ENCODE data around the gene RENBP.

RENBP gene

DNA sequence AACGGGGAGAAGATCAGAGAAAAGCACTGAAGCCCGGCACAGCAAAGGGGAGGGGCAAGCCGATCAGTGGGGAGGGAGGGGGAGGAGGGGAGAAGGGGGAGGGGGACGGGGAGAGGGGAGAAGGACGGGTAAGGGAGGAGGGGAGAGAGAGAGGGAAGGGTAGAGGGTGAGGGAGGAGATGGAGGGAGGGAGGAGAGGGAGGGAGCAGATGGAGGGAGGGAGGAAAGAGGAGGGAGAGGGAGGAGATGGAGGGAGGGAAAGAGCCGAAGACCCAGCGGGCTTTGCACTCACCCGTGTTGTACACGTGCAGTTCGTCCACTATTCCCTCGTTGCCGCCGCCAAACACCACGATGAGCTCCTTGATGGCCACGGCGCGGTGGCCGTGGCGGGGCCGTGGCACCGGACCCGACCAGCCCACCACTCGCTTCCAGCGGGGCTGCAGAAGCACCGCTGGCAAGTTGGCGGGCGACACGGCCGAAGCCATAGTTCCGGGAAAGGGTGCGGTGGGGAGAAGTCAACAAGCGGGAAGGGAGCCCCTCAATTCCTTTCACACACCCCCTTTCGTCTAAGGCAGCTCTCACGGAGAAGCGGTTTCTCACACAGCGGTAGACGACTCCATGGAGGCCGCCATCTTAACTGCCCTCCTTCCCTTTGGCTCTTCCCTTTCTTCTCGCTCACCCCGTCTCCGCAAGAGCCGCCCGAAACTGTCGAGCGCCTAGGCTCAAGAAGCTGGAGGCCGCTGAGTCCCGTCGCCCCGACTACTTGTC is 26.1 kb upstream of the RENBP start:
- DNase-seq (ENCODE audit: low read depth) = no peak

DNA sequence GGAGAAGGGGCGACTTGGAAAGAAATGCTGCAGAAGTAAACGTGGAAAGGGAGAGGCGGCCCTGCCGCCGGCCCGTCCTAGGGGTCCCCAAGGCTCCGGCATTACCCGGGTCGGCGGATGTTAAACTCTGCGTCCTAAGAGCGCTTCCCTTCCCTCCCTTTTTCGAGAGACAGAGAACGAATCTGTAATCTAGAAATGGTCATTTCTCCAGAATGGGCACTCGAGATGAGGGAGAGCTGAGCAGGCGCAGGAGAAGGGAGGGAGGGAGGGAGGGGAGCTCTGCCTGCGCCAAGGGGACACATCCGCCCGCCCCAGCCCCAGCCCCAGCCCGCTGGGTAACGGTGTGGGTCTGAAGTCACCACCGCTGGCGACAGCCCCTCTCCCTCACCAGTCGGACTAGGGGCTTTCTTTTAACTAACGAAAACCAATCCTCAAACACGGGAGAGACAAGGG is 25.5 kb upstream of the RENBP start:
- no peak for DNase-seq (ENCODE audit: low read depth)

DNA sequence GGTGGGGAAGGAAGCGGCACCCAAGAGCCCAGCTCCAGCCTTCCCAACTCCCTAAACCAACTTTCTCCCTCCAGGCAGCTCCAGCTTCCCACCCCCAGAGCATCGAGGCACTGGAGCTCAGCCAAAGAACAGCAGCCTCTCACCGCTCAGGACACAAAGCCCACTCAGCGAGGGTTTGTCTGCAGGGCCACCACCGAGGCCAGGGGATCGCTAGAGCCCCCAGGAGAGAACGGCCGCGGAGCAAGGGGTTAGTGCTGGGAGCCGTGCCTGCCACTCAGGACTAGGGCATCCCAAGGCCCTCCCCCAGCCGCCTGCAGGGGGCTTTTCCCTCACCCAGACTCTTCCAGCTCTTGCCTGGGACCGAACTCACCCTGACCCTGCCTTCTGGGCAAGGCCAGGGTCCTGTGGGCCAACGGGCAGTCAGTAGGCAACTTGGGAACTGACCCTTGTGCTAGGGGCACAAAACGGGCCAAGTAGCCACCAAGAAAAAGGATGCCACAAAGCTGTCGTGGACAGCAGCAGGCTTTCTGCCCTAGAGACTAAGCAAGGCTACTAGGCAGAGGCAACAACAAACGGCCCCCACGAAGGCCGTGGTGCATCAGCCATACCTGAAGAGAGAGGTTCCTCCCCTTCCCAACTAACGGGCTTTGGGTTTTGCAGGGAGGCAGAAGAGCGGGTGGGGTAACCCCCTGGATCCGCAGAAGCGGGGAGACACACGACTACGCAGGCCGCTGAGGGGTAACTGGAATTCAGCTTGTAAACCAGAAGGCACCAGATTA is 24.9 kb upstream of the RENBP start:
- DNase-seq (ENCODE audit: low read depth) = no peak

DNA sequence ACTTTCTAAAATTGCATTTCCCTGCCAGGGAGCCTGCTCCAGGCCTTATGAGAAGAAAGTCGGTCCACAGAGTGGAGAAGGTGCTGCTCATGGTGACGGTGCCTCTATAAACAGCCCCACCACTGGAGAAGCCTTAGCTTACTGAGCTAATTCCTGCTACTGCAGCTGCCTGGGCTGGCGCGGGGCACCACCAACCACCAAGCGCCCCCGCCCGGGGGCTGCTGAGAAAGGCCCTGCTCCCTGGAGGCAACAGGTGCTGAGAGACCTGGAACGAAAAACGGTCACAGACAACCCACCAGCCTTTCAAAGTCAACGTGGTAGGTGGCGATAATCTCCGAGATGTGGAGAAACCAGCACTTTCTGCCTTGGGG is 24.3 kb upstream of the RENBP start:
- no peak for DNase-seq (ENCODE audit: low read depth)

DNA sequence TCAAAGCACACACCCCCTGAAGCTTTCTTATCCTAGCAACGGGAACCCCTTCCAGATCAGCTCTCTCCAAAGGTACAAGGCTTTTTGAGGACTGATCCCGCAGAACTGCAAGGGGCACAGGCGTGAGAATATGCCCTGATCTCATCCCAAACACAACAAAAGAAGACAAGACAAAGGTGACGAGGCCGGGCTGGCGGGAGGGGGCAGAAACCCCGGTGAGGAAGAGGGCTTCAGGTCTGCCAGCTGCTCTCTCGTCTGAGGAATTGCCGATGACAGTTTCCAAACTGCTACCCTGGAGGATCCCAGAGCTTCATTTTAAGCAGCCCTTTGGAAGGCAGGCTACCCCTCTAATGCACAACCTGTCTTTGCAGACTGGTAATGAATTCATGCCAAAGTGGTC is 23.8 kb upstream of the RENBP start:
- no peak for DNase-seq (ENCODE audit: low read depth)

GRCh38 chrX:153967536-153968224 is 23.2 kb upstream of the RENBP start:
- DNase-seq (ENCODE audit: low read depth) = no peak

DNA sequence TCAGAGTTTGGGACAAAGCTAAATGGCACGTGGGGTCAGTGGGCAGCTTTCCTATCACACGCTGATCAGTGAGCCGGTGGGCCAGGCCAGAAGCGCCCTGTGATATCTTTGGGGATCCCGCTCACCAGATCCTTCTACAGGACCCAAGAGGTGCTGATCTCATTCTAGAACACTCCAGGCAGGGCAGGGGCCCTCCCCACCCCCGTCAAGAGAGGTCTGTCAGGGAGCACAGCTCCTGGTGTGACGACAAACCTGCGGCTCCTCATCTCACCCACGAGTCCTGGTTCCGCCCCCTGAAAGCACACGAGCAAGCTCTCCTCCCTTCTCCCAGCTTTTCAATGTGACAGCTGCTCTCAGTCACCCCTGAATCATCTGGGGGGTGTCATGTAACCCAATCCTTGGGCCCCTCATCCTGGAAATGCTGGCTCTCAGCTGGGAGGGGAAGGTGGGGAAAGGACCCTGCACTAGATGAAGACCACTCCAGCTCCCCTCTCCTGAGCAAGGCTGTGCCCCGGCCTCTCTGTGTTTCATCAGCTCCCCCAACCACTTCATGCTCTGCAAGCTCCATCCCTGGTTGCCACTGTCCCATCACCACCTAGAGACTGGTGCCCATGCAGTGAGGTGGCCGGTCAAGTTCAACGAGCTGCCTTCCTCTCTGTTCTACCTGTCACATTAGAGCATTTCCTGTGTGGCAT is 22.5 kb upstream of the RENBP start:
- no peak for DNase-seq (ENCODE audit: low read depth)

DNA sequence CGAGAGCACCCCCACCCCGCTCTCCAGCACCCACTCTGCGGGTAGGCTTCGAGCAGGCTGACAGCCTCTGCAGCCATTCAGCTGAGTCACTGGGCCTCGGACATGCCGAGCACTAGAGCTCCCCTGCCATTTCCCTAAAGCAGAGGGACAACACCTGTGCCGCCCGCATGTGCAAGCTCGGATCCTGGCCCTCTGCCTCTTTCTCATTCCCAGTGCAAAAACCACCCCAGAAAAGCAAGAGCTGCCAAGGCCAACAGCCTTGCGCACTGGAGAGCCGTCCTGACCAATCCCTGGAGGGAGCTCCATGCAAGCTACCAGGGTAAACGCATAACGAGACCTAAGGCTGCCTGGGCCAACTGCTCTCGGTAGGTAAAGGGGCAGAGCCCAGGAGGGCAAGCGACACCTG is 21.8 kb upstream of the RENBP start:
- DNase-seq (ENCODE audit: low read depth) = no peak

GRCh38 chrX:153965406-153965805 is 21.0 kb upstream of the RENBP start:
- DNase-seq (ENCODE audit: low read depth) = no peak

DNA sequence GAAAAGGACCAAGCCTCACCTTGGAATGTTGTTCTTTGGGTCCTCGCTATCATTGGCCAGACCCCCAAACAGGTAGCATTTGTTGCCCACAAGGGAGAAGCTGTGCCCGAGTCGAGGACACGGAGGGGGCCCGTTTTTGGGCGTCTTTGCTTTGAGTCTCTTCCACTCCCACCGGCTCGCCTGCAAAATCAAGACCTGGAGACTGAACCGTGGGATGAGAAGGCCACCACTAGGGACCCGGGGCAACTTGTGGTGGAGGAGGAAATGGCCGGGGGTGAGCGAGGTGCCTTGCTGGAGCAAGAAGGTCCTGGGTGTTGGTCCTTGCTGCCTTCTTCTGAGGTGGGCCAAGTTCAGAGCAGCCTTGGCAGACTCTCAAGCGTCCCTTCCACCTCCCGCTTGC is 19.7 kb upstream of the RENBP start:
- DNase-seq (ENCODE audit: low read depth) = no peak

DNA sequence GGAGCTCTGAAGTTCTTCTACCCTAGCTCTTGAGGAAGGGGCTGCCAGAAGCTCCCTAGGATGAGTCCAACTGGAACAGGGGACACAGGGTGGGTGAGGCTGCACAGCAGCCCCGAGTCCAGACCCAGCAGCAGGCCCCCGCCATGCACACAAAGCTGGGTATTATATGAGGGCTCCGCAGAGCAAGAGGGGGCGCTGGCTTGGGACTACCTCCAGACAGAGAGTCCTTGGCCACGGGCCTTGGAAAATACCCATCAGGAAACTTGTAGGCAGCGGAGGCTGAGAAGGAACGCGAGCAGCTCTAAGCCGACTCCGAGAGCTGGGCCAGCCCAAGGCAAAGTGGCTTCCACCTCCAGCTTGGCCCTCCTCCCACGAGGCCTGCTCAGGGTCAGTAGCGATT is 19.1 kb upstream of the RENBP start:
- DNase-seq (ENCODE audit: low read depth) = no peak

DNA sequence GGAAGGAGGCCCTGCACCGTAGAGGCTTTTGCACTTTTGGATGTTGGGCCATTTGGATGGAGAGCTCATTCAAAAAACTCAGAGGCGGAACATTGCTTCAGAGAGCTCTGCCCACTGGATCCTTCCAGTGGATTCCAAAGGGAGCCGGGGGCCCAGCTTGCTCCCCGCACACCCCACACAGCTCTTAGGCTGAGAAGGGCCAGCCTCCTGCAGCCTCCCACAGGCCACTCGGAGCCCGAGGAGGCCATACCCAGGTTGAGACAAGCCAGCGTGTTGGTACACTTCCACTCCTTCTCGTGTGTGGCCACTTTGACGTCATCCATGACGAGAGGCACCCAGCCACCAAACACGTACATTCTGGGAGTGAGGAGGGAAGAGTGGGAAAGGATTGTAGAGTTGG is 16.8 kb upstream of the RENBP start:
- DNase-seq (ENCODE audit: low read depth) = no peak

DNA sequence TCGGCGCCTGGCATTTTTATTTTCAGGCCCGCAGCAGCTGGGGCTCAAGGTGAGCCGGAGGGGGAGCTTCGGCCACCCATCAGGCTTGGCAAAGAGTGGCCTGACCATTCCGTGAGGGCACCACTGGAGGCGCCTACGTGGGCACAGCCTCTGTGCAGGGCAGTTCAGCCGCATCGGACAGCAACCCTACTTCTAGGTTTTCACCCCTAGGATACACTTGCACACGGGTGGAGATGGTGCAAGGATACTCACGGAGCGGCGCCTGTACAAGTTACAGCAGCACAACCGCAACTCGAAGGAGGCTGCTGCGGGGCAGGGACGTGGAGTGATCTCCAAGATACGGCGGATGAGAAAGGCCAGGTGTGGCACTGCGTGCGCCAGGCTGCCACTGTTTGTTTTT is 16.3 kb upstream of the RENBP start:
- no peak for DNase-seq (ENCODE audit: low read depth)

DNA sequence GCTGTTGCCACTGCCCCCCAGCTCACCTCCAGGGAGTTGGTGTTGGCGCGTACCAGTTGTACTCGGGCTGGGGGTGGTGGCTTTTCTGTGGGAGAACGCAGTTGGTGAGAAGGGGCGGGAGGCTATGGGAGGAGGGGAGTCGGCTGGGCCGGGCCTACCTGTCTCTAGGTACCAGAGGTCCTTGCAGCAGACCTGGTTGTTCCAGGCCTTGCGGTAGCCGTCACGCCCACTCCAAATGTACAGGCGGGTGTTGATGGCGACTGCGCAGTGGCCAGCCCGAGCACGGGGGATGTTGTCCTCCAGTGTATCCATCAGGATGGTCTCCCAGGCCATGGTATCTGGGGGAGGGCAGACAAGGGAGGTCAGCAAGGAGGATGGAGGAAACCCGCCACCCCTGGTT is 15.6 kb upstream of the RENBP start:
- no peak for DNase-seq (ENCODE audit: low read depth)

DNA sequence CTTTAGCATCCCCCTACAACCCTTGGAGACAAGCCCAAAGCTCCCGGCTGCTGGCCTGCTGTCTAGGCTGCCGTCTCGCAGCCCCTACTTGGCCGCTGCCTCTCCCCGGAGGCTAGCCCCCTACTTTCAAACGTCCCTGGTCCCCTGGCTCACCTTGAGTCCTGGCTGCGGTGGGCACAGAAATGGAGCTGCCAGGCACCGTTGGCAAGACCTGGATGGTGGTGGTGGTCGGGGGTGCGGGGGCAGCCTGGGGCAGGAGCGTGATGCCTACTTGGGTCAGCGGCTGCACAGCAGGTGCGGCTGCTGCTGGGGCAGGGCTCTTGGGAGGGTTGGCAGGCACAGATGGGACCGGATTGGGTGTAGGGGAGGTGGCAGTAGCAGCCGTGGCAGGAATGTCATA is 15.2 kb upstream of the RENBP start:
- DNase-seq (ENCODE audit: low read depth) = no peak

DNA sequence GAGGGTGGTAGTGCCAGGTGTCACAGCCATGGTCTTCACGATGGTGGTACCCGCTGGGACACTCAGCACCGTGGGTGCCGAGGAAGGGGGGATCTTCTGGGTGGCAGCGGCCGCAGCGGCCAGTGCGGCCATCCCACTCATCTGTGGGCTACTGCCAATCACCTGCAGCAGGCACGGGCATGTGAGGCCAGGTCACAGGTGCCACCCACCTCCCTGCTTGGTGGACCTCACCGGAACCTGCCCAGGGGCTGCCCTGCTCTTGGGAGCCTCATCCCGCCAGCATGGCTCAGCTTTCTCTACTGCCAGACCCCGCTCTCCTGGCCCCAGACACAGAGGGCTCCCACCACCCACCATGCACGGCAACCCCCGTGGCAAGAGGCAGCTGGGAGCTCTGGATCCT is 14.2 kb upstream of the RENBP start:
- DNase-seq (ENCODE audit: low read depth) = no peak

GRCh38 chrX:153957224-153957623 is 12.8 kb upstream of the RENBP start:
- no peak for DNase-seq (ENCODE audit: low read depth)

GRCh38 chrX:153956044-153956907 is 11.8 kb upstream of the RENBP start:
- no peak for DNase-seq (ENCODE audit: low read depth)

DNA sequence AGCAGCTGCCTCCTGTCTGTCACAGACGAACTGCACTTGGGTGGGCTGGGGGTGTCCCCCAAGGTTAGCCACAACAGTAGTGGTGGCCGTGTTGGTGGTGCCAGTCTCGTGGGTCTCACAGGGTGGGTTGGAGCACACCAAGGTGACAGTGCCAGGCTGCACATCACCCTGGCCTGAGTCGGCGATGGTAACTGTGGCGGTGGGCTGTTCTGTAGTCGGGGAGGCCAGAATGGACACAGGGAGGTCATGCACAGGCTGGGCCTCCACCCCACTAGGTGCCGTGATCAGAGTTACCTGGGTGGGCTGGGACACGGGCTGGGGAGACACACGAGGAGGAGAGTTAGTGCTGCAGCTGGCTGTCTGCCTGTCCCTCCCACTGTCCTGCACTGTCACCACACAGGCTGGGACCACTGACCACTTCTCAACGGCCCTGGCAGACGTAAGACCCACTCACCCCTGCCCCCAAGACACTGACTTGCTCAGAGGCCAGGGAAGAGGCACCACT is 10.8 kb upstream of the RENBP start:
- DNase-seq (ENCODE audit: low read depth) = no peak

- DNase-seq (ENCODE audit: low read depth) = no peak
These were observed 10.2 kb upstream of the RENBP start for GRCh38 chrX:153954558-153955227.
